Measurements from ENCODE around the gene LTBP3. TPM values are rescaled to one million over a fixed set of nuclear protein-coding genes. Genes with fewer than 3 reads are reported as not detected.

LTBP3 gene
- polyA plus RNA-seq, 1 of the 3 experiments (the other 2 are of a cell fraction) = 167 TPM

GRCh38 chr11:65559535-65559934 is 1.4 kb upstream of the LTBP3 start:
- Histone ChIP-seq H3K79me2 (ENCODE audit: insufficient read depth) (peaks cover 38% of the 10 kb centered on the region), H2AFZ (ENCODE audit: low read depth) (no peak overlapping the region), H3K9me3 (no peaks in the 10 kb centered on the region), H3K9me2 (no peaks in the 10 kb centered on the region), H3K4me3 (ENCODE audit: low read depth in 2 of 2, low read length in 1 of 2) (peak overlapping the region in 1 of 2 experiments; percentile 85; a peak in 1 of 4 replicates), H3K4me1 (ENCODE audit: control insufficient read depth in 1 of 2, insufficient read depth in 2 of 2, low read depth in 1 of 2, low read length in 1 of 2) (peaks cover 53 to 65% of the 10 kb centered on the region in 2 experiments), H4K20me1 (ENCODE audit: insufficient read depth) (peaks cover 11% of the 10 kb centered on the region), H3K4me2 (peak overlapping the region; percentile 91), H3K27ac (ENCODE audit: low read depth in 2 of 2, low read length in 1 of 2) (peak overlapping the region; percentile 97), H3K9ac (peak overlapping the region; percentile 87; the same call in 1 of the 2 replicates), H3K36me3 (replicated peaks in 1 of 2; ENCODE audit: control insufficient read depth in 1 of 2, insufficient read depth in 2 of 2, low read length in 1 of 2) (no peaks in the 10 kb centered on the region), H3F3A (replicated peaks; ENCODE audit: insufficient read depth) (peaks cover 51% of the 10 kb centered on the region), H3K27me3 (ENCODE audit: insufficient read depth) (no peaks in the 10 kb centered on the region)
- ChIA-PET POLR2A (interaction anchor here (1.0 to 3.3 kb wide), 3 partner anchors 11 to 60 kb away, joined by 3 to 12 read pairs (median 10); partner anchors contain the start of genes FAM89B, MALAT1 and ZNRD2), CTCF (interaction anchor here (0.5 to 6.4 kb wide), 7 partner anchors 7 to 139 kb away, joined by 3 to 69 read pairs (median 10); partner anchors contain the start of genes FAM89B and ZNRD2)
- 65% methylated on average over 3 of the region's 5 CpGs for WGBS (ENCODE audit: low lambda C conversion rate)
- TF ChIP-seq GATA2 (CRISPR knock-in tag; IDR thresholded peaks at IDR 0.05) (no peak), MEF2A (IDR thresholded peaks at IDR 0.05; ENCODE audit: borderline replicate concordance, low read depth) (no peak), RFX5 (IDR thresholded peaks at IDR 0.05; ENCODE audit: low read length) (no peak), ELF1 (IDR thresholded peaks at IDR 0.05) (no peak), MAX (IDR thresholded peaks at IDR 0.05; ENCODE audit: low read depth) (no peak), TCF12 (IDR thresholded peaks at IDR 0.05) (no peak), JUND (IDR thresholded peaks at IDR 0.05) (no peak), FOXJ3 (CRISPR knock-in tag; IDR thresholded peaks at IDR 0.05) (no peak), RCOR1 (IDR thresholded peaks at IDR 0.05; ENCODE audit: low read length) (no peak), RXRA (IDR thresholded peaks at IDR 0.05; ENCODE audit: borderline replicate concordance, low read depth) (no peak), TEAD4 (IDR thresholded peaks at IDR 0.05; ENCODE audit: borderline replicate concordance, insufficient read depth) (no peak), EZH2phosphoT487 (IDR thresholded peaks at IDR 0.05; ENCODE audit: borderline replicate concordance, low read depth) (no peak), SMC3 (IDR thresholded peaks at IDR 0.05; ENCODE audit: low read depth, low read length) (no peak)
- TF ChIP-seq, protein P1, sequence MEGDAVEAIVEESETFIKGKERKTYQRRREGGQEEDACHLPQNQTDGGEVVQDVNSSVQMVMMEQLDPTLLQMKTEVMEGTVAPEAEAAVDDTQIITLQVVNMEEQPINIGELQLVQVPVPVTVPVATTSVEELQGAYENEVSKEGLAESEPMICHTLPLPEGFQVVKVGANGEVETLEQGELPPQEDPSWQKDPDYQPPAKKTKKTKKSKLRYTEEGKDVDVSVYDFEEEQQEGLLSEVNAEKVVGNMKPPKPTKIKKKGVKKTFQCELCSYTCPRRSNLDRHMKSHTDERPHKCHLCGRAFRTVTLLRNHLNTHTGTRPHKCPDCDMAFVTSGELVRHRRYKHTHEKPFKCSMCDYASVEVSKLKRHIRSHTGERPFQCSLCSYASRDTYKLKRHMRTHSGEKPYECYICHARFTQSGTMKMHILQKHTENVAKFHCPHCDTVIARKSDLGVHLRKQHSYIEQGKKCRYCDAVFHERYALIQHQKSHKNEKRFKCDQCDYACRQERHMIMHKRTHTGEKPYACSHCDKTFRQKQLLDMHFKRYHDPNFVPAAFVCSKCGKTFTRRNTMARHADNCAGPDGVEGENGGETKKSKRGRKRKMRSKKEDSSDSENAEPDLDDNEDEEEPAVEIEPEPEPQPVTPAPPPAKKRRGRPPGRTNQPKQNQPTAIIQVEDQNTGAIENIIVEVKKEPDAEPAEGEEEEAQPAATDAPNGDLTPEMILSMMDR (IDR thresholded peaks at IDR 0.05) = no peak
- no peak for DNase-seq

GRCh38 chr11:65558930-65559509 is 861 bp upstream of the LTBP3 start:
- peak overlapping the region; percentile 91 for H3K4me2 ChIP-seq
- peaks cover 14% of the 10 kb centered on the region for H4K20me1 ChIP-seq (ENCODE audit: insufficient read depth)
- ChIA-PET POLR2A (interaction anchor here (1.0 to 3.3 kb wide), 5 partner anchors 11 to 60 kb away, joined by 3 to 12 read pairs (median 3); partner anchors contain the start of genes FAM89B, MALAT1 and ZNRD2), CTCF (interaction anchor here (0.5 to 6.4 kb wide), 4 partner anchors 12 to 139 kb away, joined by 3 to 69 read pairs (median 36); partner anchors contain the start of genes FAM89B and ZNRD2)
- no peaks in the 10 kb centered on the region for H3K36me3 ChIP-seq (replicated peaks in 1 of 2; ENCODE audit: control insufficient read depth in 1 of 2, insufficient read depth in 2 of 2, low read length in 1 of 2)
- H2AFZ ChIP-seq (ENCODE audit: low read depth) = 0 out of 2 replicates have a peak overlapping the region, but pooled peaks have one; percentile 37
- H3K27me3 ChIP-seq (ENCODE audit: insufficient read depth) = no peaks in the 10 kb centered on the region
- H3K9ac ChIP-seq = peak overlapping the region; percentile 87
- H3K27ac ChIP-seq (ENCODE audit: low read depth in 2 of 2, low read length in 1 of 2) = peak overlapping the region; percentile 97
- H3K9me2 ChIP-seq = no peaks in the 10 kb centered on the region
- WGBS (ENCODE audit: low lambda C conversion rate) = 4% methylated on average over 15 of the region's 19 CpGs
- DNase-seq = peak; percentile 70
- H3K4me1 ChIP-seq (ENCODE audit: control insufficient read depth in 1 of 2, insufficient read depth in 2 of 2, low read depth in 1 of 2, low read length in 1 of 2) = peaks cover 53 to 67% of the 10 kb centered on the region in 2 experiments
- peak overlapping the region; percentile 65 to 85 for H3K4me3 ChIP-seq (ENCODE audit: low read depth in 2 of 2, low read length in 1 of 2)
- H3F3A ChIP-seq (replicated peaks; ENCODE audit: insufficient read depth) = peaks cover 51% of the 10 kb centered on the region
- no peaks in the 10 kb centered on the region for H3K9me3 ChIP-seq
- H3K79me2 ChIP-seq (ENCODE audit: insufficient read depth) = peaks cover 43% of the 10 kb centered on the region
- TF ChIP-seq EP300 (IDR thresholded peaks at IDR 0.05; ENCODE audit: borderline replicate concordance in 1 of 2, low read depth in 1 of 2, low read length in 1 of 2) = peak in 1 of 2 experiments; percentile 40; a peak in 1 of 4 replicates
- no peak for TF ChIP-seq SIN3A (IDR thresholded peaks at IDR 0.05; ENCODE audit: borderline replicate concordance, low read depth, low read length)
- TF ChIP-seq TEAD4 (IDR thresholded peaks at IDR 0.05; ENCODE audit: borderline replicate concordance, insufficient read depth) = no peak
- TF ChIP-seq ELF1 (IDR thresholded peaks at IDR 0.05) = no peak
- TF ChIP-seq ZBTB33 (IDR thresholded peaks at IDR 0.05; ENCODE audit: borderline replicate concordance, low read depth) = no peak
- no peak for TF ChIP-seq GATA2 (CRISPR knock-in tag; IDR thresholded peaks at IDR 0.05)
- TF ChIP-seq NRF1 (IDR thresholded peaks at IDR 0.05; ENCODE audit: low read depth, low read length) = no peak
- no peak for TF ChIP-seq RAD21 (IDR thresholded peaks at IDR 0.05; ENCODE audit: low read length)
- TF ChIP-seq, protein P2, sequence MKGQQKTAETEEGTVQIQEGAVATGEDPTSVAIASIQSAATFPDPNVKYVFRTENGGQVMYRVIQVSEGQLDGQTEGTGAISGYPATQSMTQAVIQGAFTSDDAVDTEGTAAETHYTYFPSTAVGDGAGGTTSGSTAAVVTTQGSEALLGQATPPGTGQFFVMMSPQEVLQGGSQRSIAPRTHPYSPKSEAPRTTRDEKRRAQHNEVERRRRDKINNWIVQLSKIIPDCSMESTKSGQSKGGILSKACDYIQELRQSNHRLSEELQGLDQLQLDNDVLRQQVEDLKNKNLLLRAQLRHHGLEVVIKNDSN (IDR thresholded peaks at IDR 0.05; ENCODE audit: borderline replicate concordance, low read depth) = no peak
- no peak for TF ChIP-seq MXI1 (IDR thresholded peaks at IDR 0.05; ENCODE audit: low read depth, low read length)
- TF ChIP-seq SMC3 (IDR thresholded peaks at IDR 0.05; ENCODE audit: low read depth, low read length) = no peak
